Measurements from ENCODE around the gene INPP5D.
A peak's percentile ranks its signal among the peaks of the same experiment; 100 is the strongest.

Gene INPP5D

GRCh38 chr2:233075966-233076339 lies 15.8 kb downstream of the INPP5D start:
- peak; percentile 48 for DNase-seq (ENCODE audit: low spot score)

DNA sequence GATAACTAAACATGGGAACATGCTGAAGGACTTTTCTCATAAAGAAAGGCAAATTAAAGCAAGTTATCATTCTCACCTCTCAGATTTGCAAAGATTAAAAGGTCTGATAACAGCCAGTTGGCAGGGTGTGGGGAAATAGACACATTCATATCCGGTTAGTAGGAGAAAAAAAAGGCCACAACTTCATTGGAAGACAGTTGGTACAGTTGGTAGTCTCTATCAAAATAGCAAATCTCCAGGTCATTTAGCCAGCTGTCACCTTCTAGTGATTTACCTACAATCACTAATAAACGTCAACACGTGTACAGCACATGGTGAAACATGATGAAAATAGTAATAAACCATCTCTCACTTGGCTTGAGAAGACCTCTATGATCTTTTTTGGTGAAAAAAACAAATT lies 16.6 kb downstream of the INPP5D start:
- peak; percentile 69 for DNase-seq (ENCODE audit: low spot score)

DNA sequence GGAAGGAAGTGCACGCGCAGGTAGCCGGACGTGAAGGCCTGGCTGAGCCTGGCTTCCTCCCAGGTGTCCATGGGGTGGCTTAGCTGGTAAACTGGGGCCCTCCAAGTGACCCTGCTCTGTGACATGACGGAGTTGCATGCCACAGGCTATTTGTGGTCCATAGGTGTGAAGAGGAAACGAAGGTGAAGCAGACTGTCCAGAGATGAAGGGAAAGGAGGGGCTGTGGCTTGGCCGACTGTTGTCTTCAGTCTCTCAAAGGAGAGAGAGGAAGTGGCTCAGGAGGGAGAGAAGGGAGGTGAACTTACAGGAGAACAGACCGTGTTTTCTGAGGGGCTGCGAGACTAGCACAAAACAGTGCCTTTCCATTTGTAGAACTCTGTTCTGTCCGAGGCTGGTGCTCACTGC lies 19.3 kb downstream of the INPP5D start:
- no peak for DNase-seq (ENCODE audit: low spot score)

- no peak for DNase-seq (ENCODE audit: low spot score)
These were observed 20.1 kb downstream of the INPP5D start for GRCh38 chr2:233079953-233080835.

- no peak for DNase-seq (ENCODE audit: low spot score)
These were observed 20.7 kb downstream of the INPP5D start for GRCh38 chr2:233080836-233081229.

- DNase-seq (ENCODE audit: low spot score): peak; percentile 63
These were observed 21.1 kb downstream of the INPP5D start for GRCh38 chr2:233081232-233081730.

GRCh38 chr2:233081731-233082221 lies 21.6 kb downstream of the INPP5D start:
- DNase-seq (ENCODE audit: low spot score): no peak

GRCh38 chr2:233082222-233082930 lies 22.2 kb downstream of the INPP5D start:
- no peak for DNase-seq (ENCODE audit: low spot score)

DNA sequence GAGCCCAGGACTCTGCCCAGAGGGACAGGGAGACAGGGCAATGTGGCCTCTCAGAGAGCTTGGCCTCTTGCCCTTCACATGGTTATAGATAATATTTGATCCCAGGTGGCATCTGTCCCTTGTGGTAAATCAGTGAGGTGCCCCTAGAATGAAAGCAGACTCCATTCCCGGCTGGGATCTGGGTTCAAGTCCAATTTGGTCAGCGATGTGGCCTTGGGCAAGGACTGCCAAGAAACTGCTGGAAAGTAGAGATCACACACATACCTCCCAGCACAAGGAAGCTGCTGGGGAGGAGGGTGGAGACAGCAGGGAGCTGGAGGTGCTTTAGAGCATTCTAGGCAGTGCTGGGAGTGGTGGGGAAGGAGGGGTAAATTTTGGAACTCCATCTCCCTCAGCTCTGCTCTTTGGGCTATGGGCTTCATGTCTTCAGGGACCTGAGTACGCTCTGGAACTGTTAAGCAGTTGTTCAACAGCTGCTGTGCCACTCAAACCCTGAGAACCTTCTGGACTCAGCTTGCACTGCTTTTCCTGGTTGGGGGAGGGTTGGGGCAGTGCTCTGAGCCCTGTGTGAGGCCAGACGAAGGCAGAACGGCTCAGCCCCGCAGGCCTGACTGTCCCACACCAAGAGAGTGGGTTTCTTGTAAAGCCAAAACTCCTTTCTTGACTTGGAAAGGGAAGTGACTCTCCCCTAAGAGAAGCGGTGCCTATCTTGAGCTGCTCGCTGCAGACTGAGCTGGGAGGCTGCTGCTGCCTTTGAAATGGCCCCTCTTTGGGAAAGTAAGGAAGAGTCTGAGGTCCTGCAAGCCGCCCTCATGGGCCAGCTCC lies 23.0 kb downstream of the INPP5D start:
- DNase-seq (ENCODE audit: low spot score): no peak

DNA sequence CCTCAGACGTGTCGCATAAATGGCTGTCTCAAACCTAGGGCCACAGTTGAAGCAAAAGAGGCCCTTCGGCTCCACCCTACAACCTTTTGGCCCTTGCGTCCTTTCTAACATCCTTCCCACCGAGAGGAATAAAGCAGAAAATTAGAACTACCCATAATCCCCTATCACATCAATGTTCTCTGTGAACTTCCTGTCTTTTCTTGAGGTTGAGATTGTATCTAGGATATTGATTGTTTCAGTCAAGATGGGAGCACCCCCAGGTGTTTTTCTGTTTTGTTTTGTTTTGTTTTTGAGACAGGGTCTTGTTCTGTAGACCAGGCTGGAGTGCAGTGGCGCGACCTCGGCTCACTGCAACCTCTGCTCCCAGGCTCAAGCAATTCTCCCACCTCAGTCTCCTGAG lies 23.6 kb downstream of the INPP5D start:
- no peak for DNase-seq (ENCODE audit: low spot score)

GRCh38 chr2:233084488-233084887 lies 24.3 kb downstream of the INPP5D start:
- peak; percentile 49 for DNase-seq (ENCODE audit: low spot score)

DNA sequence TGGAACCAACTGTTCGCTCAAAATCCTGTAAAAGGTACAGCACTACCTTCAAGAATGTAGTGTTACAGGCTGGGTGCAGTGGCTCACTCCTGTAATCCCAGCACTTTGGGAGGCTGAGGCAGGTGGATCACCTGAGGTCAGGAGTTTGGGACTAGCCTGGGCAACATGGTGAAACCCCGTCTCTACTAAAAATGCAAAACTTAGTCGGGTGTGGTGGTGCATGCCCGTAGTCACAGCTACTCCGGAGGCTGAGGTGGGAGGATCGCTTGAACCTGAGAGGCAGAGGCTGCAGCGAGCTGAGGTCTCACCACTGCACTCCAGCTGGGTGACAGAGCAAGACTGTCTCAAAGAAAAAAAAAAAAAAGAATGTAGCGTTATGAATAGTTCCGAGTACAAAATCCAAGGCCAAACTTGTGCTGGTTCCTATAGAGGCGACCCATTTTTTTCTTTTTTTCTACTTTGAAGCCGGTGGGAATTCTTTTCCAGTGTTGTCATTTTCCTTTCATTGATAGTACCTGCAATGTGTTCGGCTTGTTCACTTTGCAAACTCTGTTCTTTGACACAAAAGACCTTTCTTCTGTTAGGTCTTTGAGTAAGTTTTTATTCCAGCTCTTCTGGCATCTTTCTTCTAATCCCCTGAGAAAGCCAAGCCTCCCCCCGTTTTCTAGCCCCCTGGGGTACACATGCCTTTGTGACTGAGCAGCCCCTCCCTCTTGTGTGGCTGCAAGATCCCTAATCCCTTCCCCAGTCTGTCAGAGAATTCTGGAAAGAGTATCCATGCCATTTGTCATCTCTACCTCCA lies 25.1 kb downstream of the INPP5D start:
- DNase-seq (ENCODE audit: low spot score): no peak

DNA sequence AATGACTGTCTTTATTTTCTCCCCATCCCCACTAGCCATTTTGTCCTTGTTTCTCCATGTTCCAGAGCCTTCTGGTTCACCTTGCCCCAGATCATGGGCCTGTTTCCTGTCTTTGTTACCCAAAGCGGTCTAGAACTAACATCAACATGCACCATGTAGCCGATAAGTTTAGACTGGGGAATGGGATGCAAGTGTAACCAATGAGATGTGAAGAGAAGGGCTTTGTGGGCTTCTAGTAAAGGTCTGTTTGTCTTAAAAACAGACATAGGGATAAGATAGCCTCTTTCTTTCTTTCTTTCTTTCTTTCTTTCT lies 25.7 kb downstream of the INPP5D start:
- DNase-seq (ENCODE audit: low spot score): no peak

DNA sequence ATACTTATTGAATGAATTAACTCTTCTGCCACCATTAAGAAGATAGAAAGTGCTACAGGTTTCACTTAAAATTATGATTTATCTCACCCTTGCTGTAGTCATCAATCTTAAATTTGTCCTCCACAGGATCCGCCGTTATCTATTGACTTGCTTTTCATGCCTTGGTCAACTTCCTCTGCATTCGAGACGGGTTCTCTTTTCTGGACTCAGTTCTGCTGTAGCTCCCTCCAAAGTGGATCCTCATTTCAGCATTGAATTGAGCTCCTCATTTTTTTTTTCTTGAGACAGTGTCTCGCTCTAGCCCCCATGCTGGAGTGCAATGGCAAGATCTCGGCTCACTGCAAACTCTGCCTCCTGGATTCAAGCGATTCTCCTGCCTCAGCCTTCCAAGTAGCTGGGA lies 27.6 kb downstream of the INPP5D start:
- no peak for DNase-seq (ENCODE audit: low spot score)

GRCh38 chr2:233088972-233089345 lies 28.8 kb downstream of the INPP5D start:
- no peak for DNase-seq (ENCODE audit: low spot score)

- DNase-seq (ENCODE audit: low spot score): no peak
These were observed 29.7 kb downstream of the INPP5D start for GRCh38 chr2:233089851-233090250.

DNA sequence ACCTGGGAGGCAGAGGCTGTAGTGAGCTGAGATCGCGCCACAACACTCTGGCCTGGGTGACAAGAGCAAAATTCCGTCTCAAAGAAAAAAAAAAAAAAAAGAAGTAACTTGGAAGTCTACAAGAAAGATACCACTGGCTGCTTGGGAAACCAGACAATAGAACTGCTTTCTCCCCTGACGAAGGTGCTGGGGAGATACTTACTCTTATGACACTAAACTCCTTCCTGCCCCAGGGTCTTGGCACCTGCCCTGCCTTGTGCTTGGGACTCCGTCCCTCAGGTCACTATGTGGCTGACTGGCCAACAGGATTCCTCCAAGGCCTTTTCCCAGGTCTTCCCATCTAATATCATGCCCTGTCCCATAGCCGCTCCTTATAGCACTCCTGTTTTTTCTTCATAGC lies 30.7 kb downstream of the INPP5D start:
- no peak for DNase-seq (ENCODE audit: low spot score)

GRCh38 chr2:233091595-233092375 lies 31.6 kb downstream of the INPP5D start:
- DNase-seq (ENCODE audit: low spot score): no peak

DNA sequence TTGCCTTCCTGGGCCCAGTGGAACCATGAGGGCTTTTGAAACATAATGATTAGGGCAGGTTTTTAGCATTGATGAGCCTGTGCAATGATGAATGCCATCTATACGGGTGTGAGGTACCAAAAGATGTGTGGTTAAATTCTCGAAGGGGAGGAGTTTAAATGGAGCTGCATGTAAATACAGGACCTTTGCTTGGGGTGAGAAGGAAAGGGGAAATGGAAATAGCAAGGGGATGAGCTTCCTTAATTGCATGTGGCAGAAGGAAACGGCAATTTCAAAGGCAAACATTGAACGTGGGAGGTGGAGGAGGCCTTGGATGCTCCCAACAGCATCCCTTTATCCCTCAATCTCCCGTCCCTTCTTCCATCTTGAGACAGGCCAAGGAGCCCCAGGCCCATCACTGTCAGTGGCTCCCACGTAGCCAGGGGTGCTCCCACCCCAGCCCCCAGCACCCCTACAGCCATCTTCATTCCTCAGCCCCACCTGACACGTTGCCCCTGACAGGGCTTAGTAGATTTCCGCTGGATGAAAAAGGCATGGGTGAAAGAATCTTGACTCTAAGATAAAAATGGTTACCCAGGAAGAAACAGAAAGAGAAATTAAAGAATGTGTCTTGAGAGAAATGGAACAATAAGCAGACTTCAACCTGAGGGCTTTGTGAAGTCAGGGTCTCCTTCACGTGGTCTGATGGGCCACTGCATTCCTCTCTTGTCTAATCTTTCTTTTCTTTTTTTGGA lies 32.5 kb downstream of the INPP5D start:
- DNase-seq (ENCODE audit: low spot score): no peak

DNA sequence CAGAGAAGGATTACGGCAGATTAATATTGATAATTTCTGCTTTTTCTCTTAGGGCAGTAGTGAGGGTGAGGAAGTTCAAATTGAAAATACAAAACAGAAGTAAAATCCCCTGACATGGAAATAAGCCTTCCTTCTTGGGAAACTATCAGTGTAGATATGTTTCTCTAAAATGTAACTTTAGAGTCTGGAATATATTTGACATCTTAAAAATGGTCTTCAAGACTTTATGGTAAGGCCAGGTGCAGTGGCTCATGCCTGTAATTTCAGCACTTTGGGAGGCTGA lies 33.0 kb downstream of the INPP5D start:
- DNase-seq (ENCODE audit: low spot score): no peak

Data from CD4-positive, alpha-beta T cell treated with Interleukin-15 for 4 hours (primary cell).